NCI-H446 (cell line): ENCODE results near the gene KCNK1.

Experiments used
- DNase-seq, 2 experiments: peaks; one replicate each; lab custom pipeline; 2025; lab: John Stamatoyannopoulos, UW

The KCNK1 gene

DNA sequence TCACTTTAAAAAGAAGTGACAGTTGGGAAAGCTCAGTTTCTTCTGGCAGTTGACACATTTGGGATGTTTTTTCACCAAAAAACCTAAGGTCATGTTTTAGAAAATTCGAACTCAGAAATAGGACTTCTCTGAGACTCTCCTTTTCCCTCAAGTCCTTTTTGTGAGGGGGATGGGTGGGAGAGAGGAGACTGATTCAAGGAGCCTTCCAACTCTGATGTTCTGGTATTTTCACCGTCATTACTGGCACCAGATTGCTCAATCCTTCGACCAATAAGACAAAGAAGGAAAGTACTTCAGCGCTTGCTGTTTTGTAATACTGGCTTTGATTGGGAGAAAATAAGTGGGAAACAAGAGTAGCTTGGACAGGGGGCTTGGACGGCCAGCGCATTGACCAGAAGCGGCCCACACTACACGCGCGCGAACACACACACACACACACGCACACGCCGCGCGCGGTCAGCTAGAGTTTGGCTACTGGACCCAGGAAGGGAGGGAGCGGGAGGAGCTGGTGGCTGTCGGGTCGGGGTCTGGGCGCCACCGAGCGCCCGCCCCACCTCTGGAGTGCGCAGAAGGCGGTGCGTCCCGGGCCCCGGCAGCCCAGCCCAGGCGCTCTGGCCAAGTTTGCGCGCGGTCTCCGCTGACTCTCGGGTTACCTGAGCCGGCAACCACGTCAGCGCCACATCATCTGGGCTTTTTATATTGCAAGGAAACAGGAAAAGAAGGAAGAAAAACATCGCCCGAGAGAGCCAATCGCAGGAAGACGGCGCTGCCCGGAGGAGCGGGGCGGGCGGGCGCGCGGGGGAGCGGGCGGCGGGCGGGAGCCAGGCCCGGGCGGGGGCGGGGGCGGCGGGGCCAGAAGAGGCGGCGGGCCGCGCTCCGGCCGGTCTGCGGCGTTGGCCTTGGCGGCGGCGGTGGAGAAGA is at the start of gene KCNK1:
Gene KCNK1 (plus strand): TSS at position 855 of the 921 bp plus-strand sequence. CDS start 66 bp downstream, at position 921.
- peak; percentile 24 to 76 for DNase-seq

DNA sequence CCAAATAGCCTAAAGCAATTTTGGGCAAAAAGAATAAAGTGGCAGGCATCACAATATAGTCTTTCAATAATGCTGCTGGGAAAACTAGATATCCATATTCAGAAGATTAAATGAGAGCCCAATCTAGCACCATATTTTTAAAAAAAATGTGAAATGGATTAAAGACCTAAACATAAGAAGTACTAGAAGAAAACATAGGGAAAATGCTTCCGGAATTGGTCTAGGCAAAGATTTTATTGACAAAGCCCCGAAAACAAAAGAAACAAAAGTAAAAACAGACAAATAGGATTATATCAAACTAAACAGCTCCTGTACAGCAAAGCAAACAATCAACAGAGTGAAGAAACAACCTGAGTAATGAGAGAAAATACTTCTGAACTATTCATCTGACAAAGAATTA is 48.6 kb upstream of the KCNK1 start:
- DNase-seq = no peak

- DNase-seq = no peak
Measured at GRCh38 chr1:233566886-233567285, 47.0 kb upstream of the KCNK1 start.

- DNase-seq = peak in 1 of 2 experiments; percentile 15
Measured at GRCh38 chr1:233569636-233570035, 44.3 kb upstream of the KCNK1 start.

GRCh38 chr1:233570216-233570615 is 43.7 kb upstream of the KCNK1 start:
- no peak for DNase-seq

DNA sequence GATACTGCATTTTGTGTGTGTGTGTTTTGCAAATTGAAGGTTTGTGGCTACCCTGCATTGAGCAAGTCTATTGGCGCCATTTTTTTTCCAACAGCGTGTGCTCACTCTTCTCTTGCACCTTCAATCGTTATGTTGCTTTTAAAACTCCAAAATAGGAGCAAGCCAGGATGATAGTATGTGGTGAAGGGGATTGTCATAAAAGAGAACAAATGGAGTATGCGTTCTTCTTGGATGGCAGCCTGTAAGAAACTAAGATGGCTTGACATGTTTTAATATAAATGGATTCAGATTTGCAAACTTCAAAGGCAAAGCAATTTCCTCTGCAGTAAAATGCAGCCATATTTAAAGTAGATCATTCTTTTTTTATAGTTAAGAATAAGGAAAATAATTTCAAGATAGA is 43.2 kb upstream of the KCNK1 start:
- no peak for DNase-seq

GRCh38 chr1:233572896-233573295 is 41.0 kb upstream of the KCNK1 start:
- no peak for DNase-seq

- no peak for DNase-seq
Measured at GRCh38 chr1:233575450-233575849, 38.5 kb upstream of the KCNK1 start.

GRCh38 chr1:233582439-233582838 is 31.5 kb upstream of the KCNK1 start:
- DNase-seq = no peak

DNA sequence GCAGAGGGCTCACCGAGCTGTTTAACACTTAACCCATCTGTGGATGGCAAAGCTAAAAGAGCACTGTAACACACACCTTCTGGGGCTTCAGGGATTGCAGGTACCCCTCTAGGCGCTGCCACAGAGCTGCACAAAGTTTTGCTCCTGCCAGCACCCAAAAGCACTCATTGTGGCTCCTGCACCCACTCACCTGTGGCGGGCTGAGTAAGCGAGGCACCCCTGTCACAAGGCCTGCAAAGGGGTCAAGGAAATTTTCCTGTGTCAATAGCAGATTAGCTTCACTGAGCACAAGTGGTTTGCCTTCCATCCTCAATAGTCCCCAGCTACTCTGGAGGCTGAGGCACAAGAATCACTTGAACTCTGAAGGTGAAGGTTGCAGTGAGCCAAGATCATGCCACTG is 29.5 kb upstream of the KCNK1 start:
- no peak for DNase-seq

DNA sequence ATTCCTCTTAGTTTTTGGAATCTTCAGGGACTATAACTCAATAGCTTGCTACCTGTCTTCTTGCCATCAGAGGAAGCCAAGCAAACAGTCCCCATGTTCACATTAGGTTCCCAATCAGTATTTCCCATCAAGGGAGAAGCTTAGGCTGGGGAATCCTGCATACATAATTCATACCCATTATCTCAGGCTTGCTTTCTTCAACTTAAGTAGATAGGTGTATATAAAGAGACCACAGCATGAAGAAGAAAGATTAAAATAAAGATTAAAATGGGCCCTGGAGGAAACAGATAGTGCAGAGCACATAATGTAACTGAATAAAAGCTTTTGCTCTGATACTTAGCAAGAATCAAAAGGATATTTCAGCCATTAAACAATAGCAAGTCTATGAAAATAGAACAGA is 29.0 kb upstream of the KCNK1 start:
- DNase-seq = no peak

DNA sequence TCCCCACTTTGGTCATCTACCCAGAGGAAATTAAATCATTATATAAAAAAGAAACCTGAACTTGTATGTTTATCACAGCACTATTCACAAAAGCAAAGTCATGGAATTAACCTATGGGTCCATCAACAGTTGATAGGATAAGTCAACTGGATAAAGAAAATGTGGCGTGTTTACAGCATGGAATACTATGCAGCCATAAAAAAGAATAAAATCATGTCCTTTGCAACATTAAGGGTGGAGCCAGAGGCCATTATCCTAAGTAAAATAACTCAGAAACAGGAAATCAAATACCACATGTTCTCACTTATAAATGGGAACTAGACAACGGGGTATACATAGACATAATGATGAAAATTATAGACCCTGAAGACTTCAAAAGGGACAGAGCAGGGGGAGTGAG is 27.6 kb upstream of the KCNK1 start:
- DNase-seq = no peak

GRCh38 chr1:233587196-233587595 is 26.7 kb upstream of the KCNK1 start:
- no peak for DNase-seq

DNA sequence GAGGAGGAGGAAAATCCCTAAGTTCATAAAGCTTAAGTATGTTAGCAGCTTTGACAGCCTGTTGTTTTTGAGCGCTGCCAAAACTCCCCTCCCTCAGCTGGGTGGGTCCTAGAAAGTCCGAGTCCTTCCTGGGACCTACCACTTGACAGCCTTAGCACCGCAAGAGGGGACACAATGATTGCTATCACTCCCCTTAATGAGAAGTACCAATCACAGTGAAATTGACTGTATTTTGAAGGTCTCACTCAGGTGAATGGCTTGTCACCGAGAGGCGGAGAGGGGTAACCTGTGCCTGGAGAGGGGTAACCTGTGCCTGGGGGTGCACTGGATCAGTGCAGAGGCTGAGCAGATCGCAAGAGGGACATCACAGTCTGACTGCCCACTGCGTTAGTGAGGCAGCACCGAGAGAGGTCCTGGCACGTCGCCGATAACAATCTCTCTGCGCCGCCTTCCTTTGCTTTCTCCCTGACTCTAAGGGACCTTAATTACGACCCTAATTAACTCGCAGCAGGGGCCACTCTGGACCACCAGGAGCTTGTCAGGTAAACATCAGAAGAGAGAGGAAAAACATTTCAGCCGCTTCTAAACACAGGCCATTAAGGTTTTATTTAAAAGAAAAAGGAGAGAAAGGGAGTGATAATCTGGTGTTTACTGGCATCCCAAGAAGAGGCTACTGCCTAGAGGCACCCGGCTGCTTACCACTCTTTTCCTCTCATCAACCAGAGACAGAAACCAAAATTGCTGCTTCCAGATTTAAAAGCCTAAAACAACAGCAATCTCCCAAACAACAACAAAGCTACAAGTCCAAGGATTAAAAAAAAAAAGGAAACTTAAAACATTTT is 25.7 kb upstream of the KCNK1 start:
- no peak for DNase-seq

DNA sequence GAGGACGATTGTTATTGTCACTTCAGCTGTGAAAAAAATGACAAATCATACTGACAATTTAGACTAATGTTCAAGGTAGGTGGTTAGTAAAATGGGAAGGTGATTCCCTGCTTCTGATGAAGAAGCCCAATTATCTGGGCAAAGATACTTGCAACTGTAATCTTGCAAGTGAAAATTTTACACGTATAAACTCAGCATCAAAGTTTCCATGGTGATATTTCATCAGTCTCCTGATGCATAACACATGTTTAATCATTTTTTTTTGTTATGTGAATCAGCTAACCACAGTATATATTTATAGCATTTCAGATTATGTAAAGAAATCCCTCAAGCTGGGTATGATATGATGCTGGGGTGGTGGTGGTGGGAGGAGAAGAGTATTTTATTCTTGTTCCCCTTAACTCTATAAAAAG is 16.4 kb upstream of the KCNK1 start:
- no peak for DNase-seq

GRCh38 chr1:233598891-233599541 is 14.9 kb upstream of the KCNK1 start:
- DNase-seq = no peak

- no peak for DNase-seq
Measured at GRCh38 chr1:233599542-233600073, 14.3 kb upstream of the KCNK1 start.

DNA sequence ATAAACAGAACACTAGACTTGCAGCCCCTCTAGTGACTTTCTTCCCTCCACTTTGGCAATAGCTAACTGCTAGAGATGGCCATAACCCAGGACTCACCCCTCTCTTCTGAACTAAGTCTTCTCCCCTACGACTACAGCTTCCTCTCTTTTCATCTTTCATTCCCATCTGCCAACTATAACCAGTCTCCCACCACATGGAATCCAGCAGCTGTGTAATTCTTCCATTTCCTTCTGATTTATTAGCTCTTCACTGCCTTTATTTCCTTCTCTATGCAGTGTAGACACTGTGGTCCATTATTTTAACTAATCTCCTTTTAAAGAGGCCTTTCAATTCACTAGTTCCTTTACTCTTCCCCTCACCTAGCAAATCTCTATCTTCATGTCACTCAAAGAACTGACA is 13.4 kb upstream of the KCNK1 start:
- DNase-seq = no peak

DNA sequence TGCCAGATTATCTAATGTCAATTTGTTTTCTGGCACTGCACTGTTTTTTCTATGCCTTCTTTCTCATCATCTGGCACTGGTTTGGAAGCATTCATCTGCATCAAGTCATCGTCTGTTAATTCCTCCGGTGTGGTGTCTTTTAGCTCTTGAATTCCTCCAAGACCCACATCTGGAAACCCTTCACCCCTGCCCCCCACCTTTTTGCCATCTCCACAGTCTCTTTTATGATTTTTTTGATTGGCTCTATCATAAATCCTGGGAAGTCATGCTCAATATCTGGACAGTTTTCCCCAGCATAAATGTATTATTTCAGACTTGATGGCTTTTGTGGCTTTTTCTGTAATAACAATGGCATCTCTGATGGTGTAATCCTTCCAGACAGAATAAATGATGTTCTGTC is 10.4 kb upstream of the KCNK1 start:
- peak in 1 of 2 experiments; percentile 43 for DNase-seq

DNA sequence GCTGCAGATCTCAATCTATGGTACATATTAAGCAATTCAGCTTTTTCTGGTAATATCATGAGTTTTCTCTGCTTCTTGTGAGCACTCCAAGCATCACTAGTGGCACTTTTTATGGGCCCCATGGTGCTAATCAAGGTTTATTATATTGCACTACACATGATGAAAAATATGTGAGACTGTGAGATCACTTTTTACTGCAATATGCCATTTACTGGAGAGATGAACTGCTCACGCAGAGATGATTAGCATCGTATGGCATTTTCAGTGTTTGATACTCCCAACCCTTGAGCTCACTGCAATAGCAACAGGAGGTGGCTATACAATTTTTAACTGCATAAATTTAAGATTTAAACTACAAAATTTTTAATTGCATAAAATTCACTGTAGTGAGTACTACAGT is 8.7 kb upstream of the KCNK1 start:
- DNase-seq = no peak

DNA sequence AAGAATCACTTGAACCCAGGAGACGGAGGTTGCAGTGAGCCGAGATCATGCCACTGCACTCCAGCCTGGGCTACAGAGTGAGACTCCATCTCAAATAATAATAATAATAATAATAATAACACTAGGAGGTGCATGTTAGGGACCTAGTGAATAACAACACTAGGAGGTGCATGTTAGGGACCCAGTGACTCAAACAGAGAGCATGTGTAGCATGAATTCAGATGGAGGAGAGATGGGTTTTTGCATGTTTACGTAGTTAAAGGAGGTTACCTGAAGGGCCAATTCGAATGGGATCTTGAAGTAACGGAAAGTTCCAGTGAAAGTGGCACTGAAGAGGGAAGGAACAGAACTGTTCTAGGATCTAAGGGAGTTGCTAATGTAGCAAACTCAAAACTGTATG is 7.1 kb upstream of the KCNK1 start:
- DNase-seq = no peak
